GM12801 (cell line): ENCODE measurements around the gene TRAPPC12.

Experiments used
- CTCF ChIP-seq: IDR thresholded peaks from one replicate; pipeline ENCODE4 v1.5.1; 2011; ENCODE audit warnings: control low read depth; ENCODE audit not compliant: insufficient read length; ENCODE audit errors: extremely low read depth

The TRAPPC12 gene

GRCh38 chr2:3422161-3422779, 42.8 kb downstream of the TRAPPC12 start:
- no peak for TF ChIP-seq CTCF

GRCh38 chr2:3423492-3424170, 44.1 kb downstream of the TRAPPC12 start:
- TF ChIP-seq CTCF, result peak; percentile 89

GRCh38 chr2:3424171-3424795, 44.8 kb downstream of the TRAPPC12 start:
- no peak for TF ChIP-seq CTCF

- no peak for TF ChIP-seq CTCF
These were observed 47.1 kb downstream of the TRAPPC12 start for GRCh38 chr2:3426615-3427014.

GRCh38 chr2:3427272-3427671, 47.8 kb downstream of the TRAPPC12 start:
- no peak for TF ChIP-seq CTCF

GRCh38 chr2:3428577-3428976, 49.1 kb downstream of the TRAPPC12 start:
- TF ChIP-seq CTCF, result no peak

GRCh38 chr2:3429066-3429610, 49.6 kb downstream of the TRAPPC12 start:
- no peak for TF ChIP-seq CTCF
